Skin of body (tissue), 2 donors: ENCODE measurements around the gene ACOXL. TPM values are rescaled to one million over a fixed set of nuclear protein-coding genes. Genes with fewer than 3 reads are reported as not detected.
"Not testable (repeated sequence)": the region's sequence is repeated elsewhere in the genome, so short reads cannot be mapped to it uniquely, and the experiment has no call there.

Source experiments
- DNase-seq: peaks from one replicate; lab custom pipeline; 2025; lab: John Stamatoyannopoulos, UW
- total RNA-seq: library from RNA; depleted of rRNA; stranded (reverse); fragments of >200 nt; gene quantifications from one replicate; pipeline ENCODE4 v1.2.3, GENCODE V29; 2014

Gene ACOXL
- total RNA-seq, 1 donor from 2014 or later, result 0.30 TPM

DNA sequence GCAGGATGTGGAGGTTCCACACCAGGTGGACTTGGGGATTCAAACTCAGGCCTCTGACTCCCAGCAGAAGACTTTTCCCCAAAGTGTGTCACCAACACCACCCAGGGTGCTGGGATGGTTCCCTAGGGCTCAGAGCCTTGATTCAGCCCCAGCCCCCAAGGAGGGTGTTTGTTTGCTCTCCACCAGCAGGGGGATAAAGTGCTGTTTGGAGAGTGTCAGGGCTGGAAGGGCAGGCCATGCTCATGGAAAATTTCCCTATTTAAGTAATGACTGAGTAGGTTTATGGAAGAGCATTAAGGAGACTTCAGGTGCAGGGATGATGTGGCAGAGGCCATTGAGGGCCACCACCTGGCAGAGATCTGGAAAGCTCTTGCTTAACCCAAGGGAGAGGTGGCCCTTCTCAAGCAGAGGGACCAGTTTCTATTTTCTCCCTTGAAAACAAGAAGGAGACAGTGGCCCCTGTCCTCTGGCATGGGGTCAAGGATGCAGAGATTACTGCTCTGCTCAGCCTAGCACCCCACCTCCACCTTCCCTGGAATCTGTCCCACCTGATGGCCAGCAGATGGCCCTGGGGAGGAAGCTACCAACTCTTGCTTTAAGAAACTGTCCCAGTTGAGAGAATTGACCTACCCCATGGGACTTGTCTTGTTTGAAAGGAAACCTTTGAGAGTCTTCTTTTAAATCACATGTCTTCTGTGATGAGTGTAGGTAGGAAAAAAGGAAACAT is 122.1 kb downstream of the ACOXL start:
- no peak for DNase-seq

DNA sequence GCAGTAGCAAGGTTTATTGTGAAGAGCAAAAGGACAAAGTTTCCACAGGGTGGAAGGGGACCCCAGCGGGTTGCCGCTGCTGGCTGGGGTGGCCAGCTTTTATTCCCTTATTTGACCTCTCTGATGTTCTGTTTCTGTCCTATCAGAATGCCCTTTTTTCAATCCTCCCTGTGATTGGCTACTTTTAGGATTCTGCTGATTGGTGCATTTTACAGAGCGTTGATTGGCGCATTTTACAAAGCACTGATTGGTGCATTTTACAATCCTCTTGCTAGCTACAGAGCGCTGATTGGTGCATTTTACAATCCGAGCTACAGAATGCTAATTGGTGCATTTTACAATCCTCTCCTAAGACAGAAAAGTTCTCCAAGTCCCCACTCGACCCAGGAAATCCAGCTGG is 123.5 kb downstream of the ACOXL start:
- DNase-seq, result not testable (repeated sequence)

DNA sequence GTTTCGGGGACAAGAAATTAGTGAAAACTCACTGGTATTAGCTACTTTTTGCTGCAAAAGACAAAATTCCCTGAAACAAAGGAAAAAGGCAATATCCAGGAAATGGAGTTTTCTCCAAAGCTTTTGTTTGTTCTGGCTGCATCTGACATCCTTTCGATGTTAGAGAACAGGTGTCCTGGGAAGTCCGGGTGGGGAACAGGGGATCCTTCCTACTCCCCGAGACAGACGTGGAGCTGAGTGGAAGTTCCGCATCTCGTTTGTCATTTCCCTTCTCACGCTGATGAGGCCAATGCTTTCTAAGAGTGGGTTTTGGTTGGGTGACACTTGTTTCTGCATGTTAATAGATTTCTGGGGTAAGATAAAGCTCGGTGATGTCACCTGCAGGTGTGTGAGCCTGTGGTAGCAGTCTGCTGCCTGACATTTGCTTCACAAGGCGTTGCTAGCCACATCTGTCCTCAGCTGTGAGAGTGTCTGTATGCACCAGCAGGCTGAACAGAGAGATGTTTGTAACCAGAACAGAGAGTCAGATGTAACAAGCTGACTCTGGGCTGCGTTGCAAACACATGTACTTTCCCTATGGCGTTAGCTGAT is 125.9 kb downstream of the ACOXL start:
- no peak for DNase-seq

DNA sequence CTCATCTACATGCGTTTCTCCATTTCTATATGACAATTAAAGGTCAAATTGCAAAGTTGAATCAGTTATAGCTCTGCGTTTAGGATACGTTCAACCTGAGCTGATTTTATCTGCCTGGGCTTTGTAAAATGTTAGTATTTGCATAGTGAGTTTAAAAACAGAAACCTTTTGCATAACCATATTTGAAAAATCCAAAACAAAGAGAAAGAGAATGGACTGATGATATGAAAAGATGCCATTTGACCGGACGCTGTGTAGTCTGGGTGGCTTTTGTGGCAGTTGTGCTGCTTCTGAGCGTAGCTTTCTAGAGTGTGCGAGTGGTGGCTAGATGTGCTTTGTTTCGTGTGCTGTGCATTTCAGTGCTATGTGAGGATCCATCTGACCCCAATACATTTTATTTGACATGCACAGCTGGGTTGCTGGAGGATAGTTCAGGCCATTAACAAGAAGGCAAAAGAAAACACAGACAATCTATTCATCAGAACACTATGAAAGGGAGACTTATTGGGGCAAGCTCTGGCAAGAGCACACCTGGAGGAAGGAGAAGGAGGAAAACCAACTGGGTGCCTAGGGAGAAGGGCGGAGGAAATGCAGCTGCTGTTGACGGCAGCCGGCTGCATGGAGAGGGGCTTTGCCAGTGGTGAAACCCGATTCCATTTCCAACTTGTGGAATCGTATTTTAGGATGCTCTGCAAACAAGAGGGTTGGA is 126.8 kb downstream of the ACOXL start:
- DNase-seq, result no peak

DNA sequence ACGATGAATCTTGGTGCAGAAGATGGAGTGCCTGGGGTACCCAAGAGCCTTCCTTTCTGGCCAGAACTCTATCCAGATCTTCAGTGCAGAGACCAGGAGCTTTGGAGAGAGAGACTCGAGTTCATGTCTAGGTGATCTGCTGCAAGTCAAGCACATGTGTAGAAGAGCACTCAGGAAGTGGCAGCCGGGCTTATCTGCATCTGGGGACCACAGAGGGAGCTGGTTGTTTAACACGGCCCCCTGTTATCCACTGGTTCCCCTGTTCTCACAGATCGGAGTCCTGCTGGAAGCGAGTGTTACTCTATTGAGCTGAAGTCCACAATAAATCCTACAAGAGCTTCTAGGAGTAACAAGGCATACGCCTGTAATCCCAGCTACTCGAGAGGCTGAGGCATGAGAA is 128.3 kb downstream of the ACOXL start:
- DNase-seq, result no peak

DNA sequence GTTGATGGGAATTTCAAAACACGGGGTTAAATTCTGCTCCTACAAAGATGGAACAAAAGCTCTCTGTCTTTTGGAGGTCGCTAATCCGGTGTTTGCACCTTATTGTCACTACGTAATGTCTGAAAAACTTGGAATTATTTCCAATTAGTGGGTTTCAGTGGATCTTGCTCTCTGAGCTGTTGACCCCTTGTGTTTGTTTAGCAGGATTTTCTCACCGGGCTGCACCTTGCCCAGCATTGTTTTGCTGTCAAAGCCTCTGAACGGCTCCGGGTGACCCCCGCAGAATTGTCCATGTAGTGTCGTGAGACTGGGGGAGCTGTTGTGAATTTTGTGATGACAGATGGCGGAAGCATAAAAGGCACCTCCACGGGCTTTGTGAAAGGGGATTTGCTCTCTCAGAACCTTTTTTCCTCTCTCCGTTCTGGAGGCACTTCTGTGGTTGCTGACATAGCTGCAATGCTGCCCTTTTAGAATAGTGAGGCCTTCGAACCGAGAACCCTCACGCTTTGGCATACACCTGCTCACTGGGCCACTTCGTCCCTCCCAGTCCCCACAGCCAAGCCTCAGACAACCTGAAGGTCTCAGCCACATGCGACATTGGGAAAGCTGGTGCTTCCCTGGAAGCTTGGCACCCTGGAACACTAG is 129.4 kb downstream of the ACOXL start:
- DNase-seq, result no peak

DNA sequence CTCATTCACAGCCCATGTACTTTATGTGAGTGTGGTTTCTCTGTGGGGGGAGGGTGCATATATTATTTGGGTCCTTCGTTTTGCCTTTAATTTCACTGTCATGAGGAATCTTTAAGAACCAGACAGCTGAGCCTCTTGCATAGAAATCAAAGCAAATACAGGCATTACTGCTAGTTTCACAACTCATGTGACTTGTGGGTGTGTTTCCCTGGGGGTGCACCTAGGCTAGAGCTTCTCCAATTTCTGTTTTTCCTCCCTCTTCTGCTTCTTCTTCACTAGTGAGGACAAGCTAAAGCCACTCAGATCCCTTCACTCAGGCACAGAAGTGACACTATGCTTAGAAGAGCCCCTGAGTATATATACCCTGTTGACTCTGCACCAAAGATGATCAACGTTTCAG is 131.4 kb downstream of the ACOXL start:
- DNase-seq, result no peak

DNA sequence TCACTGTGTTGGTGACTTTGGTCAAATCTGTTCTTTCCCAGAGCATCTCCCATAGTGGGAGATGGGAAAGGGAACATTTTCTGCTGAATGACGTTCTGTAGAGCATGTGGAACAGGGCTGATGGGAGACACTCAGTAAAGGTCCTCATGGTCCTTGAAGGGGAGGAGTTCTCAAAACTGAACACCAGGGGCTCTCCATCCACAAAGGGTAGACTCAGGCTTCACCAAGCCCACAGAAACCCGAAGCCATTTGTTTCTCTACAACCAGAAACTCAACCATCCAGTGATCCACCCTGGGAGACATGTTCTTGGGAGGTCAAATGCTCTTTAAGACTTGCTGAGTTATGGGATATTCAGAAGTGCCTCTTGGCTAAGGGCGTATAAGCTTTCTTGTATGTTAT is 131.8 kb downstream of the ACOXL start:
- DNase-seq, result no peak

DNA sequence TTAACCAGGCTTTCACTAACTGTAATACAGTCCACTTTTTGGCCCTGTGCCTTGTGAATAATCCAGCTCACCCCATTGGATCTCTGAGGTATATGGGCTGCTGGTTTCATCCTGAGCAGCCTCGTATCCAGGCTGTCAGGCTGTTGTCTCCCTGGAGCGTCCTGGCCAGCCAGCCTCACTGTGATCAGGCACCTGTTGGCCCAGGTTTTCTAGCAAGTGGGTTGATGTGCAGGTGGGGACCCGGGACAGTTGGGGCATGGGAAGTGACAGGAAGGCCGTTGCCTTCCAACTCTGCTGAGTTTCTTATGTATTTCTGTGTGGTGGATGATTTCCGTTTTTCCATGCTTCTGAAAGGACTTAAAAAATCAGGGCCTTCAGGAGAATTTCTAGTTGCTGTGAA is 132.4 kb downstream of the ACOXL start:
- no peak for DNase-seq

DNA sequence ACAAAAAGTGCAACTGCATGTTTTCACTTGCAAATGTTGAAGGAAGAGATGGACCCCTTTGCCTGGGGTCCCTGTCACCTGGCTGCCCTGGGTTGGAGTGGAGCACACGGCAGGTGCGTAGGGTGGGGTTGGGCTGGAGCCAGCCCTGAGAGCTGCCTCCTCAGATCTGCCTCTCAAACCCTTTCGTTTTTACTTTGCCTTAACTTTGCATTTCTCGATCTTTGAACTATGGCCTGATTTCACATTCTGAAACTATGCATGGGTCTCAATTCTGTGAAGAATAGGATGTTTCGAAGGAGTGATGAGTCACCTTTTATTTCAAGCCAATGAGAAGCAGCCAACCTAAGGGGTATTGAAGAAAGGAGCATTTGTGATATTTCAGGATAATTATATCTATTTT is 132.8 kb downstream of the ACOXL start:
- no peak for DNase-seq

DNA sequence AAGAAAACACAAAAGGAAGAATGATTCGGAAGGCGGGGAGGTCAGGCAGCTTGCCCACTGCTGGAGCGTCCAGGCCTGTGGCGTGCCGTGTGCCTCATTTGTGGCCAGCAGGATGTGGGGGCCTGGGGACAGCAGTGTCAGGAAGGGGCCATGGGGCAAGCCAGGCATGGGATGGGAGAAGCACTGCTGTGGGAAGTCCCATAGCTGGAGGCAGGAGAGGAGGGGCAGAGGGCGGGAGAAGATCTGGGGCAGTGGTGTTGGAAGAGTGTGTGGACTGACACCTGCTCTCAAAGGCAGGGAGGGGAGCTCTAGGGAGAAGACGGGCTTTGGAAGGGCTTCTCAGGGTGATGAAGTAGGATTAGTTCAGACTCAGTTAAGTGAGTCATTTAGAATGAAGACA is 133.7 kb downstream of the ACOXL start:
- DNase-seq, result no peak

DNA sequence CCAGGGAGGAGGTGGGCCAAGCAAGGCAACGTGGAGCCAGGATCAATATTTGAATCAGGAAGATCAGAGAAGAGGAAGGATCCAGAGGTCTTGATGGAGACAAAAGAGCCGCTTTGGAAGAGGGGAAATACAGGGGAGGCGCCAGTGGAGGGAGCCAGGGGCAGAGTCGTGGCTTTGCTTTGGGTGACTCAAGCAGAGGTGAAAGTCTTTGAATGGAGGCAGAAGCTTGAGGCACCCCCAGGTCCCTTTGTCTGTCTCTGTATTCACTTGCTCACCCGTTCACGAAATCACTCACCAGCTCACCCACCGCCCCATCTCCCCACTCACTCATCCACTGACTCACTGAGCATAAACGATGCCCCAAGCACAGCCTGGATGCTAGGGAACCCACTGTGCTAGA is 134.1 kb downstream of the ACOXL start:
- DNase-seq, result no peak

DNA sequence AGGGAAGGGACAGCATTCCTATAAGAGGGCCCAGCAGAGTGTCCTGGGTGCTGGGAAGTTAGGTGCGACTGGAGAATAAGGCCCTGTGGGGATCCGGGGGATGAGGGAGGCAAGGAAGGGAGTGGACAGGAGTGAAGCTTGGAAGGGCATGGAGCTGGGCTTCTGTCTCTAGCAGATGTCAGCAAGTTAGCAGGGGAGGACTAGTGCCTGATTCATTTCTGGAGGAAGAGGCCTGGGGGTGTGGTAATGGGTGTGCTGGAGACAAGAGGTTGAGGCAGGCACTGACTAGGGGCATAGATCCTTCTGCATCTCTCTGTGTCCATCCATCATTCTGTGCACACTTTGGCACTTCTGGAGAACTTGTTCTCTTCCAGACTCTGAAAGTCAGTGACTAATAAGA is 134.7 kb downstream of the ACOXL start:
- DNase-seq, result no peak

DNA sequence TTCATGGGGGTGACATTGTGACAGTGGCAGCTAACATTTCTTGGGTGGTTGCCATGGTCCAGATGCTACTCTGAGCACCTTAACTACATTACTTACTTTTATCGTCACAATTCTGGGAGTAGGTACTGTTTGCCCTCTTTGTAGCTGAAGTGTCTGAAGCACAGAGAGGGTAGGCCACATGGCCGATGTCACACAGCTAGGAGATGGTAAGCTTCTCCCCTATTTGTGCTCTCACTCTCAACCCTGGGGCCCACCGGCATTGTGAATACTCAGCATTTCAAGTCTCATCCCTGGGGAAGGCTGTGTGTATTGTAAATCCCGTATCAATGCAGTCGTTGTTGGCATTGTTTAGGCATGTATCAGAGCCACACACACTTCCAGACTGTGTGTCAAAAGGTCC is 136.6 kb downstream of the ACOXL start:
- no peak for DNase-seq

DNA sequence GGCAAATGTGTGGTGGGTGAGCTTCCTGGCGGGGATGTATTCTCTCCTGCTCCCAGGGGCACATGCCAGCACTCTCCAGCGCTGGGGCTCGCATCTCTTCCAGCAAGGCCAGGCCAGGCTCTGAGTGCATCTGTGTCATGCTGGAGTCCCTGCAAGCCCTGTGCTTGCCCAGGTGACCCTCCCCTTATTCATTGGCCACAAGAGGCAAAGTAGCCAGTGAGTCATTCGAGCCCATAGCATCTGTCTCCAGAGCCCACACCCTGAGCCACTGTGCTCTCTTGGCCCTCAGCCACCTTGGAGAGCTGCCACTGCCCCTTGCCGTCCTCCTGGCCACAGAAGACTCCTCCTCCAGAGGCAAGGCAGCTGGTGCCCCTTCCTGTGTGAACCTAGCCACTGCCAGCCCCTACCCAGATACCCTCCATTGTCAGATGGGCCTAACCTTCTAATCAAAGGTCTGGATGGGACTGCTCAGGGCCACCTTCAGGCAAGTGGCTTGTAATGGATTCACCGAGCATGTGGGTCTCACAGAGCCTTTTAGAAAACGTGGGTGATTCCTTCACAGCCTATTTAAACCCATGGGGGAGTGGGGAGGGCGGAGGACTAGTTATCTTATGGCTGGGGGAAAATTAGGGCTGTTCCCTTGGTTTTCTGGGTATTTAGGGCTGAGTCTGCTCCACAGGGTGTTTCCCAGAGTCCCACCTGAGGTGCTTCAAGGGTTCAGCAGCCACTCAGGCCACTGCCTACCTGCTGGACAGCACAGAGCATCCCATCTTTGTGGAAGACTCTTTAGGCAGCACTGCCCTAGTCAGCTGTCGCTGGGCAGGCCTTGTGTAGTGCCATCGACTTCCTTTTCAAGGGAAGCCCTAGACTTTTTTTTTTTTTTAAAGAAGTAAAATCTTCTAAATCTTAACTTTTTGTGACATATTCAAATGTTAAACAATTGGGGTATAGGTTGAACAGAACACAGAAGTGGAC is 137.4 kb downstream of the ACOXL start:
- DNase-seq, result no peak

DNA sequence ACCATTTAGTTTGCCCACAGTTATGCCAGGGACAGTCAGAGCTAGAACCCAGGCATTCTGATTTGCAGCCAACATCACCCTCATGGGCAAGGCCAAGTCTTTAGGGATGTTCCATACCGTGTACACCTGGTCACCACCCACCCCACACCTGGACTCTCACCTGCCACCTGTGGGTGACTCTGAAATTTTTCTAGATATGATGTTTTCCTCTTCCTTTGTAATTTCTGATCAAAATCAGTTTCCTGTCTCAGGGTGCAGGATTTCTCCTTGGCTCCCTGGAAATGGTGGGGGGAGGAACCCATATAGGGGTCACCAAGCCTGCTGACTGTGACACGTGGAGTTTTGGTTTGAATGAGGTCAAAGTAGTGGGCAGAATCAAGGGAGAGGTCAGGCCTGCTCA is 138.2 kb downstream of the ACOXL start:
- DNase-seq, result no peak

DNA sequence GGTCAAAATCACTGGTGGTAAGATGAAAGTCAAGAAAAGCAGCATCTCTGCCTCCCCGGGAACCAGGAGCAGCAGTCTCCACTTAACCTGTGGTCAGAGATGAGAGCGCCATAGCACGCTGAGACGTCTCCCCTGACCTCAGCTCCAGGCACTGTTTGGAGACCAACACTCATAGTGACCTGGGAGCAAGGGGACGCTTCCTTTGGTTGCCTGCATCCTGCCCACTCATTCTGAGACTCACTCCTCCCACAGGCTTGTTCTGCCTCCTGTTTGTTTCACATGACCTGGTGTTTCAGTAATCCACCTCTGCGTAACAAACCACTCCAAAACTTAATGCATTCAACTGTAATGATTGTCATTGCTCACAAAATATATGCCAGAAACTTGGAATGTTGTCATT is 139.3 kb downstream of the ACOXL start:
- no peak for DNase-seq

DNA sequence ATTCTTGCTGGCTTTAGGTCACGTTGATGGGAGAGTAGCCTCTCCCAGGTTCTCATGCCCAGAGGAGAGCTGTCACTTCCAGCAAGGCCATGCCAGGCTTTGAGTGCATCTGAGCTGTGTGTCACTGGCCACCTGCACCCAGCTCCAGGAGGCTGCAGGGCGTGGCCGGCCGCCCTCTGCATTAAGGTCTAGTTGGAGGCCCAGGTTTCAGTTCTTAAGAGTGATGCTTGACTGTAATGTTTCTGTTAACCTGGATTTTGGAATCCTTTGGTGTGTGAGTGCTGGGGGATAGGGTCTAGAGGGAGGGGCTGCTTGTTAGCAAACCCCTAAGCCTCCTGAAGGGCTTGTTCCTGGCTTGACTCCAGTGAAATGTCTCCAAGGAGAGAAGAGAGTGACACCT is 140.1 kb downstream of the ACOXL start:
- no peak for DNase-seq

DNA sequence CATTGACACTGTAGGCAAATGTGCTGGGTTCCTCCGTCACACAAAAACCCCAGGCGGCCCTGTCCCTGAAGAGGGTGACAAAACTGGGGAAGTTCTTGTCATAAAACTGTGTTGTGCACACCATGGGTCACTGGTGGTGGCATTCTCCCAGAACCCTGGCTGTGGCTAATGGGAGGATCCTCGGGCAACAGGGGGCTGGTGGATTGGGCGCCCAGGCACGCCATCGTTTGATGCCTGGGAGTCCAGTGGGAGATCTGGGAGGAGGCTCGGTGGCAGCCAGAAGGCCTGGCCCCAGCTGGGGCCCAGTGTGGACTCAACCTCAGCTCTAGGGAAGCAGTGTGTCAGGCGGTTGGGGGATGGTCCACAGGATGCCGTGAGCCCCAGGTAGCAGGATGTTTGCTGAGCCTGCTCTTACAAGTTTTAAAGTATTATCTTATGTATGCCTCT is 140.7 kb downstream of the ACOXL start:
- no peak for DNase-seq

DNA sequence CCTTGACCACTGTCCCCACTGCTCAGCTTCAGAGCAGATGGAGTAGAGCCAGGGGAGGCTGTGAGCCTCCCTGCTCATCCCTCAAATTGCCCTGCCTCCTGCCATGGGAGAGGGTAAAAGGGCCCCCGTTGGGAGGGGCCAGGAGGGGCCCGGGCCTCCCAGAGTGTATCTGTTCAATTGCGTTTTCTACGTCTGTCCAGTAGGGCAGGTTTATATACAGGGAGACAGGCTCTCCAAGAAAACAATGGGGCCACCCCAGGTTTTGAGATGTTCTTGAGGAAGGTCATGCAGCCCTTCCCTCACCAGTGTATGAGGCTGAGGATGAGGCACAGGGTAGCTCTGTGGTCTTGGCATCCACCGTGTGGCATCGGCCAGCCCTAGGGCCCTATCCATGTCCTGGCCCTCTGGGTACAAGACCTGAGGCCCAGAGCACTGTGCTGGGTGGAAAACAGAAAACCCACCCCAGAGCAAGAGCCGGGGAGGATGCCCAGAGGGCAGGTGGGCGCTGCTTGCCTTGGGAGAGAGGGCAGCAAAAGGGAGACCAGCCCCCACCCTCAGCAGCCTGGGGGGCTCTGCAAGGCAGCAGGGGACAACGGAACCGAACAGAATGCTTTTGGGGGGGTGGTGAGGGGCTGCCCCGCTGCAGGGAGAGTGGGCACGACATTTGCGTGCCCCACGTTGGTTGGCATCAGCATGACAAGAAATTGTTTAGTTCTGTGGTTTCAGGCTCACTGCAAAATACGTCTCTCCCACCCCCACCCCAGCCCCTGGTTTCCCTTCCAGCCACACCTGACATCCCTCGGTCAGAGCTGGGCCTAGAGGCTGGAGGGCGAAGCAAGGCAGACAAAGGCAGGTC is 141.5 kb downstream of the ACOXL start:
- DNase-seq, result no peak
